Spleen (tissue), 11 donors: Measurements from ENCODE around the gene TAS2R13. TPM values are rescaled to one million over a fixed set of nuclear protein-coding genes. Genes with fewer than 3 reads are reported as not detected.

ENCODE experiments used
- DNase-seq: peaks from one replicate; pipeline ENCODE4 v3.0.0-alpha.2; 2020
- H3K27ac ChIP-seq, 8 donors: fragments of 200-600 bp; sonication (generic) in 7 of 8; 1 replicate in 4 of 8; 2 replicates in 4 of 8; pipeline versions ENCODE4 v1.5.0 to v1.8.0; 2016 to 2021; ENCODE audit warnings: inconsistent platforms in 4 of 8, mild to moderate bottlenecking in 4 of 8, moderate library complexity in 1 of 8
- H3K27me3 ChIP-seq, 7 donors: fragments of 200-600 bp; sonication (generic) in 6 of 7; replicated peaks in 1 of 7; 1 replicate in 4 of 7; 2 replicates in 3 of 7; pipeline versions ENCODE4 v1.5.0 to v1.8.0; 2016 to 2021; ENCODE audit warnings: inconsistent platforms in 3 of 7, mild to moderate bottlenecking in 1 of 7
- H3K36me3 ChIP-seq, 6 donors: fragments of 200-600 bp; sonication (generic) in 5 of 6; 1 replicate in 4 of 6; 2 replicates in 2 of 6; pipeline versions ENCODE4 v1.5.0 to v1.8.0; 2016 to 2021; ENCODE audit warnings: inconsistent platforms in 2 of 6
- H3K4me1 ChIP-seq, 6 donors: fragments of 200-600 bp; sonication (generic) in 5 of 6; 1 replicate in 3 of 6; 2 replicates in 3 of 6; pipeline versions ENCODE4 v1.5.0 to v1.8.0; 2016 to 2021; ENCODE audit warnings: inconsistent platforms in 3 of 6
- H3K4me3 ChIP-seq, 8 donors: fragments of 200-600 bp; sonication (generic) in 7 of 8; 1 replicate in 4 of 8; 2 replicates in 4 of 8; pipeline versions ENCODE4 v1.5.0 to v1.8.0; 2016 to 2021; ENCODE audit warnings: inconsistent platforms in 4 of 8, mild to moderate bottlenecking in 4 of 8, moderate library complexity in 2 of 8
- H3K9me3 ChIP-seq, 8 donors: fragments of 200-600 bp; sonication (generic) in 7 of 8; 1 replicate in 4 of 8; 2 replicates in 4 of 8; pipeline versions ENCODE4 v1.5.0 to v1.8.0; 2016 to 2021; ENCODE audit warnings: inconsistent platforms in 4 of 8
- POLR2A ChIP-seq, 3 donors: fragments of 450-650 bp; IDR thresholded peaks; one replicate each; pipeline ENCODE4 v1.5.1; 2017; ENCODE audit warnings: antibody characterized with exemption in 3 of 3, mild to moderate bottlenecking in 1 of 3
- POLR2AphosphoS5 ChIP-seq, 3 donors: sonication (generic); formaldehyde crosslinking; IDR thresholded peaks; one replicate each; pipeline ENCODE4 v1.5.1; 2017; ENCODE audit warnings: antibody characterized with exemption in 3 of 3
- WGBS, 5 donors: extraction: QIAGEN DNeasy Blood & Tissue Kit in 3 of 5; methylation state at CpG; one replicate each; pipeline versions ENCODE4 v1.1.5 to v1.1.7; 2013 to 2018; 5-methylcytosine and 5-hydroxymethylcytosine counted together
- intact Hi-C: fragments of 100-400 bp; cut with DNase I; formaldehyde crosslinking; loops from one replicate; pipeline ENCODE4 v1.15.0; 2023; ENCODE audit warnings: low total_unique reads
- polyA plus RNA-seq, 3 donors: library from polyadenylated mRNA; stranded (reverse); fragments of 200-250 nt; gene quantifications; one replicate each; pipeline ENCODE4 v1.2.1, GENCODE V29; 2013
- total RNA-seq, 7 donors: library from RNA; depleted of rRNA in 3 of 7; stranded (reverse); fragments of >200 nt in 3 of 7; fragmentation: NEBNext Ultra II Directional in 4 of 7; extraction: Animal tissue kit (Norgen Biotek cat#: 25700) in 4 of 7; gene quantifications; one replicate each; pipeline versions ENCODE4 v1.1.0 to v1.2.1, GENCODE V29; 2016 to 2021
- TF ChIP-seq, protein P1 (sequence below), 11 experiments: fragments of 200-600 bp in 7 of 11; fragments of 450-650 bp in 4 of 11; sonication (generic) in 4 of 11; IDR thresholded peaks in 8 of 11; conservative IDR thresholded peaks in 3 of 11; 1 replicate in 7 of 11; 2 replicates in 4 of 11; pipeline versions ENCODE4 v1.4.0 to v1.8.0; 2016 to 2021; ENCODE audit warnings: antibody characterized with exemption in 11 of 11, inconsistent platforms in 4 of 11, mild to moderate bottlenecking in 1 of 11
- donor health status: healthy with polysubstance abuse.
- donor health status: DM: no; HTN: no; CAD: no; lungs with moderate emphysema.
- donor health status: DM: no; HTN: no; CAD: no.
- donor health status: Bipolar disorder and iron deficiency.
- donor health status: healthy.
- donor health status: DM: no; HTN: no; CAD: no.
- donor health status: DM: yes; HTN: yes; CAD: no.

Gene TAS2R13
- total and polyA plus RNA-seq, 10 donors = 0.06 to 8.7 (median 3.8) TPM; not detected in 2

DNA sequence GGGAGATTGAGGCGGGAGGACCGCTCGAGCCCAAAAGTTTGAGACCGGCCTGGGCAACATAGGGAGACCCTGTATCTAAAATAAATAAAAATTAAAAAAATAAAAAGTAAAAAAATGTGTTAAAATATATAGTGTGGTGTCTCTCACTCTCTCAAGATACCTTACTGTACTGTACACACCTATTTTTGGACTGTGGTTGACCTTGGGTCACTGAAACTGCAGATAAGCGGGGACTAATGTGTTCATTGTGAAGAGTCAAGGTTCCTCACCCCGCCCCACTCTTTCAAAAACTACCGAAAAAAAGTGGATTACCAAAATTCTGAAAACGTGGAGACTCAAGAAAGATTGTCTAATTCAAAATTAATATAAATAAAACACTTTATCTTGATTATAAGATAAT is 1.0 kb upstream of the TAS2R13 start:
- no peak overlapping the region for H3K27ac ChIP-seq
- H3K27me3 ChIP-seq = no peaks in the 10 kb centered on the region
- DNase-seq = no peak
- H3K4me3 ChIP-seq = no peak overlapping the region
- H3K36me3 ChIP-seq = peaks cover 0 to 5% (median 0%) of the 10 kb centered on the region in 6 donors
- H3K4me1 ChIP-seq = no peaks in the 10 kb centered on the region
- 72 to 88% (median 83%) methylated on average over 8 of the region's 8 CpGs for whole genome bisulfite sequencing, 5 donors
- peaks cover 0 to 17% (median 13%) of the 10 kb centered on the region in 8 donors for H3K9me3 ChIP-seq
- TF ChIP-seq, protein P1, sequence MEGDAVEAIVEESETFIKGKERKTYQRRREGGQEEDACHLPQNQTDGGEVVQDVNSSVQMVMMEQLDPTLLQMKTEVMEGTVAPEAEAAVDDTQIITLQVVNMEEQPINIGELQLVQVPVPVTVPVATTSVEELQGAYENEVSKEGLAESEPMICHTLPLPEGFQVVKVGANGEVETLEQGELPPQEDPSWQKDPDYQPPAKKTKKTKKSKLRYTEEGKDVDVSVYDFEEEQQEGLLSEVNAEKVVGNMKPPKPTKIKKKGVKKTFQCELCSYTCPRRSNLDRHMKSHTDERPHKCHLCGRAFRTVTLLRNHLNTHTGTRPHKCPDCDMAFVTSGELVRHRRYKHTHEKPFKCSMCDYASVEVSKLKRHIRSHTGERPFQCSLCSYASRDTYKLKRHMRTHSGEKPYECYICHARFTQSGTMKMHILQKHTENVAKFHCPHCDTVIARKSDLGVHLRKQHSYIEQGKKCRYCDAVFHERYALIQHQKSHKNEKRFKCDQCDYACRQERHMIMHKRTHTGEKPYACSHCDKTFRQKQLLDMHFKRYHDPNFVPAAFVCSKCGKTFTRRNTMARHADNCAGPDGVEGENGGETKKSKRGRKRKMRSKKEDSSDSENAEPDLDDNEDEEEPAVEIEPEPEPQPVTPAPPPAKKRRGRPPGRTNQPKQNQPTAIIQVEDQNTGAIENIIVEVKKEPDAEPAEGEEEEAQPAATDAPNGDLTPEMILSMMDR (IDR thresholded peaks at IDR 0.05 in 8 of 11, conservative IDR thresholded peaks at IDR 0.05 in 3 of 11) = no peak
- TF ChIP-seq POLR2AphosphoS5 (IDR thresholded peaks at IDR 0.05) (no peak), POLR2A (IDR thresholded peaks at IDR 0.05) (no peak)
- intact Hi-C loops = no loop called here

DNA sequence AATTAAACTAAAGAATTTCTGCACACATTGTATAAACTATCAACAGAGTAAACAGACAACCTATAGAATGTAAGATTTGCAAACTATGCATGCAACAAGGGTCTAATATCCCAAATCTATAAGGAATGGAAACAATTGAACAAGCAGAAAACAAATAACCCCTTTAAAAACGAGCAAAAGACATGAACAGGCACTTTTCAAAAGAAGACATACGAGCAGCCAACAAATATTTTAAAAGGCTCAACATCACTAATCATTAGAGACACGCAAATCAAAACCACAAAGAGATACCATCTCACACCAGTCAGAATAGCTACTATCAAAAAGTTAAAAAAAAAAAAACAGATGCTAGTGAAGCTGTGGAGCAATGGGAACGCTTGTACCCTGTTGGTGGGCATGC is 4.7 kb downstream of the TAS2R13 start:
- WGBS, 5 donors = 70 to 95% (median 91%) methylated on average over 4 of the region's 4 CpGs
- intact Hi-C loops = no loop called here
- Histone ChIP-seq H3K4me3 (no peak overlapping the region), H3K4me1 (no peaks in the 10 kb centered on the region), H3K27me3 (no peaks in the 10 kb centered on the region), H3K9me3 (peaks cover 0 to 57% (median 51%) of the 10 kb centered on the region in 8 donors), H3K27ac (no peak overlapping the region), H3K36me3 (peaks cover 0 to 14% (median 0%) of the 10 kb centered on the region in 6 donors)
- DNase-seq = no peak
- TF ChIP-seq POLR2A (IDR thresholded peaks at IDR 0.05) = no peak
- TF ChIP-seq, protein P1 (IDR thresholded peaks at IDR 0.05 in 8 of 11, conservative IDR thresholded peaks at IDR 0.05 in 3 of 11) = no peak
- TF ChIP-seq POLR2AphosphoS5 (IDR thresholded peaks at IDR 0.05) = no peak

DNA sequence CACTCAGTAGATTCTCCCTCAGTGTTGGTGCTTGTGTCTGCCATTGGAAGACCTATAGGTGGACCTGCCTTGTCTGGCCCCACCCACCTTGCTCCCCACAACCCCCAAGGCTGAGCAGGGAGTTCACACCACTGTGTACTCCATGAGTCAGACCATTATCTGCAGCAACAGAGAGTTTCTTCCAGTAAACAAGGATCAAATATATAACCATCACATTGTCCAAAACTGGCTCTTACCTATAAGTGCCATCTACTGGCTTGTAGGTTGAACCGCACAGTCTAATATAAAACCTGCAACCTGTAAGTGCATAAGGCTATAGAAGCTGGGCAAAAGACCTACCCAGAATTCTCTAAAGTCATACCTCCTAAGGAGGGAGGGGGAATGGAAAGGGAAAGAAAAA is 7.9 kb downstream of the TAS2R13 start:
- no peaks in the 10 kb centered on the region for H3K4me1 ChIP-seq
- H3K27me3 ChIP-seq = no peaks in the 10 kb centered on the region
- H3K4me3 ChIP-seq = no peak overlapping the region
- H3K27ac ChIP-seq = no peak overlapping the region
- TF ChIP-seq POLR2AphosphoS5 (IDR thresholded peaks at IDR 0.05) = no peak
- TF ChIP-seq, protein P1 (IDR thresholded peaks at IDR 0.05 in 8 of 11, conservative IDR thresholded peaks at IDR 0.05 in 3 of 11) = no peak
- TF ChIP-seq POLR2A (IDR thresholded peaks at IDR 0.05) = no peak
- 97 to 100% (median 98%) methylated on average over 1 of the region's 1 CpG for WGBS, 5 donors
- peaks cover 0 to 54% (median 47%) of the 10 kb centered on the region in 8 donors for H3K9me3 ChIP-seq
- DNase-seq = no peak
- intact Hi-C loops = no loop called here
- H3K36me3 ChIP-seq = peaks cover 0 to 14% (median 0%) of the 10 kb centered on the region in 6 donors

DNA sequence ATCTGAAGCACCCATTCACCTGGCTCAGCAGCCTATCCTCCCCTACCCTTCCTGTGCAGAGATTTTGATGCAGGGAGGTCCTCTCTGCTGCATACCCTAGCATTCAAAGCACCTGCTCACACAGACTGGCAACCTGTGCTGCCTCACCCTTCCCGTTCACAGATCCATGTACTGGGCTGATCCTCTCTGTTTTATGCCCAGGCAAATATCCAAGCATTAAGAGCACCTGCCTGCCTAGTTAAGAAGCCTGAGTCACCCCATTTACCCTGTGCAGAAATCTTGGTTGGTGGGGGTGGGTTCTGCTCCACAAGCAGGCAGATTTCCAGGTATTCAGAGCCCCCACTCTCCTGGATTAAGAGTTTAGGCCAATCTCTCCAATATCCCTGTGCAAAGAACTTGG is 8.4 kb downstream of the TAS2R13 start:
- TF ChIP-seq POLR2A (IDR thresholded peaks at IDR 0.05) (no peak), POLR2AphosphoS5 (IDR thresholded peaks at IDR 0.05) (no peak)
- TF ChIP-seq, protein P1 (IDR thresholded peaks at IDR 0.05 in 8 of 11, conservative IDR thresholded peaks at IDR 0.05 in 3 of 11) = no peak
- Histone ChIP-seq H3K4me3 (no peak overlapping the region), H3K36me3 (peaks cover 0 to 14% (median 0%) of the 10 kb centered on the region in 6 donors), H3K9me3 (peaks cover 0 to 49% (median 43%) of the 10 kb centered on the region in 8 donors), H3K4me1 (no peaks in the 10 kb centered on the region), H3K27me3 (no peaks in the 10 kb centered on the region), H3K27ac (no peak overlapping the region)
- intact Hi-C loops = no loop called here
- DNase-seq = no peak
- WGBS, 5 donors = 91 to 100% (median 98%) methylated on average over 1 of the region's 1 CpG; no CpG with 5 or more reads in 1 of the 5 donors
